Heart left ventricle (tissue), 16 donors: ENCODE results near the gene PLPPR1. TPM values are rescaled to one million over a fixed set of nuclear protein-coding genes. Genes with fewer than 3 reads are reported as not detected.
"Not testable (repeated sequence)": the region's sequence is repeated elsewhere in the genome, so short reads cannot be mapped to it uniquely, and the experiment has no call there.

Source experiments
- ATAC-seq, 4 donors: fragments of 200-7000 bp; cut with Tn5 transposase; one replicate each; pipeline ENCODE4 v1.9.1; 2020 to 2022; ENCODE audit warnings: moderate library complexity in 4 of 4, mild to moderate bottlenecking in 3 of 4, moderate number of reproducible peaks in 1 of 4
- DNase-seq, 5 donors: peaks; one replicate each; pipeline ENCODE4 v3.0.0-alpha.2; 2020
- H3K27ac ChIP-seq, 12 donors: fragments of 200-600 bp; sonication (generic) in 4 of 12; one replicate each; pipeline versions ENCODE4 v1.5.0 to v1.8.0; 2016 to 2022; ENCODE audit warnings: mild to moderate bottlenecking in 2 of 12
- H3K27me3 ChIP-seq, 9 donors: fragments of 200-600 bp; sonication (generic) in 2 of 9; one replicate each; pipeline versions ENCODE4 v1.5.1 to v1.8.0; 2016 to 2022; ENCODE audit warnings: mild to moderate bottlenecking in 3 of 9
- H3K36me3 ChIP-seq, 9 donors: fragments of 200-600 bp; sonication (generic) in 2 of 9; one replicate each; pipeline versions ENCODE4 v1.5.0 to v1.8.0; 2018 to 2022; ENCODE audit warnings: mild to moderate bottlenecking in 2 of 9
- H3K4me1 ChIP-seq, 12 donors: fragments of 200-600 bp; sonication (generic) in 4 of 12; one replicate each; pipeline versions ENCODE4 v1.5.0 to v1.8.0; 2016 to 2022; ENCODE audit warnings: mild to moderate bottlenecking in 3 of 12
- H3K4me3 ChIP-seq, 12 donors: fragments of 200-600 bp; sonication (generic) in 4 of 12; one replicate each; pipeline versions ENCODE4 v1.5.0 to v1.8.0; 2017 to 2022; ENCODE audit warnings: mild to moderate bottlenecking in 9 of 12, moderate library complexity in 4 of 12
- H3K9me3 ChIP-seq, 12 donors: fragments of 200-600 bp; sonication (generic) in 4 of 12; one replicate each; pipeline versions ENCODE4 v1.5.0 to v1.8.0; 2016 to 2022; ENCODE audit warnings: mild to moderate bottlenecking in 1 of 12
- POLR2A ChIP-seq, 2 donors: fragments of 450-650 bp; IDR thresholded peaks; one replicate each; pipeline ENCODE4 v1.6.1; 2017; ENCODE audit warnings: antibody characterized with exemption in 2 of 2, mild to moderate bottlenecking in 2 of 2, moderate library complexity in 2 of 2
- WGBS, 4 donors: extraction: QIAGEN DNeasy Blood & Tissue Kit in 2 of 4; methylation state at CpG; one replicate each; pipeline versions ENCODE4 v1.1.5 to v1.1.7; 2013 to 2018; 5-methylcytosine and 5-hydroxymethylcytosine counted together
- intact Hi-C, 10 donors: fragments of 100-400 bp; cut with DNase I; formaldehyde crosslinking; loops; one replicate each; pipeline versions ENCODE4 v1.11.1 to v1.14.2; 2022
- polyA plus RNA-seq, 2 donors: library from polyadenylated mRNA; stranded (reverse); fragments of 200-250 nt; gene quantifications; one replicate each; pipeline ENCODE4 v1.2.3, GENCODE V29; 2013
- total RNA-seq, 9 donors: library from RNA; depleted of rRNA in 2 of 9; stranded (reverse); fragments of >200 nt in 2 of 9; fragmentation: NEBNext Ultra II Directional in 3 of 9; extraction: Animal tissue kit (Norgen Biotek cat#: 25700) in 3 of 9; gene quantifications; one replicate each; pipeline versions ENCODE4 v1.1.0 to v1.2.4, GENCODE V29; 2016 to 2023
- TF ChIP-seq, protein P1 (sequence below), 12 donors: fragments of 200-600 bp; sonication (generic) in 4 of 12; IDR thresholded peaks; one replicate each; pipeline versions ENCODE4 v1.5.0 to v1.8.0; 2018 to 2022; ENCODE audit warnings: antibody characterized with exemption in 12 of 12, mild to moderate bottlenecking in 5 of 12
- donor health status: ischemic (EF 13 %, LVEDD 7.1; RV severe dilation, severe dysfunction).
- donor health status: healthy with polysubstance abuse.
- donor health status: DM: no; HTN: yes; CAD: no.
- donor health status: DM: no; HTN: no; CAD: no.
- donor health status: ischemic (EF 25% LVEDD 6.9; RV normal size, moderate dysfunction).
- donor health status: ischemic (EF 25% LVEDD 5.7; RV mildly dilated, moderate dysfunction).
- donor health status: healthy.
- donor health status: DM: yes; HTN: yes; CAD: no.
- donor health status: ischemic (EF 35%, LVEDD 5.7; RV mildly dilated, moderate dysfunction).
- donor health status: nonischemic (EF 11% LVEDD 7.7; RV severe dilation, severe dysfunction).
- donor health status: DM: yes; HTN: yes; CAD: no.
- donor health status: PGD.
- donor health status: ischemic (EF 29% LVEDD 5.4; RV normal size, mild dysfunction).
- donor health status: nonischemic (EF 23%, LVEDD 6.1; RV moderate dilation, normal function).

PLPPR1 gene
- total and polyA plus RNA-seq, 11 donors = 0.33 TPM; not detected in 10

DNA sequence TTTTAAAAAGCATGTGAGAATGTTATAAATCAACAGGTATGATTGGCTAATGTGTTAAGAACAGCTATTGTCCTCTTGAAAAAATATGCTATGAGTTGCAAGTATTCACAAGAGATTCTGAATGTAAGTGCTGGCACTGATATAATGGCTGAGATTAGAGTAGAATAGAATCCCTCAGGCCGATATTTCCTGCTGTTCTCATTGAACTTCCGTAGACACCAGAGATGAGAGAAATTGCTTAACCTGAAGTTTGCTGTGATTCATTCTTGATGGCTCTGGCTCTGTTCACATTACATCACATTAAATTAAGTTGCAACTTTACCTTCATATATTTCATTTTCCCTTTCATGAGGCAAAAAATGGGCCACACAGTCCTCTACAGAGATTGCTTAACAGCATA lies 241.8 kb downstream of the PLPPR1 start:
- Histone ChIP-seq H3K4me3 (no peak overlapping the region), H3K27ac (no peak overlapping the region), H3K36me3 (no peaks in the 10 kb centered on the region), H3K4me1 (no peaks in the 10 kb centered on the region), H3K9me3 (no peaks in the 10 kb centered on the region), H3K27me3 (peaks cover 0 to 8% (median 0%) of the 10 kb centered on the region in 9 donors)
- intact Hi-C loops = no loop called here
- ATAC-seq (no peak), DNase-seq (no peak)
- WGBS, 4 donors = 53 to 59% (median 56%) methylated on average over 2 of the region's 2 CpGs
- no peak for TF ChIP-seq POLR2A (IDR thresholded peaks at IDR 0.05)
- TF ChIP-seq, protein P1, sequence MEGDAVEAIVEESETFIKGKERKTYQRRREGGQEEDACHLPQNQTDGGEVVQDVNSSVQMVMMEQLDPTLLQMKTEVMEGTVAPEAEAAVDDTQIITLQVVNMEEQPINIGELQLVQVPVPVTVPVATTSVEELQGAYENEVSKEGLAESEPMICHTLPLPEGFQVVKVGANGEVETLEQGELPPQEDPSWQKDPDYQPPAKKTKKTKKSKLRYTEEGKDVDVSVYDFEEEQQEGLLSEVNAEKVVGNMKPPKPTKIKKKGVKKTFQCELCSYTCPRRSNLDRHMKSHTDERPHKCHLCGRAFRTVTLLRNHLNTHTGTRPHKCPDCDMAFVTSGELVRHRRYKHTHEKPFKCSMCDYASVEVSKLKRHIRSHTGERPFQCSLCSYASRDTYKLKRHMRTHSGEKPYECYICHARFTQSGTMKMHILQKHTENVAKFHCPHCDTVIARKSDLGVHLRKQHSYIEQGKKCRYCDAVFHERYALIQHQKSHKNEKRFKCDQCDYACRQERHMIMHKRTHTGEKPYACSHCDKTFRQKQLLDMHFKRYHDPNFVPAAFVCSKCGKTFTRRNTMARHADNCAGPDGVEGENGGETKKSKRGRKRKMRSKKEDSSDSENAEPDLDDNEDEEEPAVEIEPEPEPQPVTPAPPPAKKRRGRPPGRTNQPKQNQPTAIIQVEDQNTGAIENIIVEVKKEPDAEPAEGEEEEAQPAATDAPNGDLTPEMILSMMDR (IDR thresholded peaks at IDR 0.05) = no peak

DNA sequence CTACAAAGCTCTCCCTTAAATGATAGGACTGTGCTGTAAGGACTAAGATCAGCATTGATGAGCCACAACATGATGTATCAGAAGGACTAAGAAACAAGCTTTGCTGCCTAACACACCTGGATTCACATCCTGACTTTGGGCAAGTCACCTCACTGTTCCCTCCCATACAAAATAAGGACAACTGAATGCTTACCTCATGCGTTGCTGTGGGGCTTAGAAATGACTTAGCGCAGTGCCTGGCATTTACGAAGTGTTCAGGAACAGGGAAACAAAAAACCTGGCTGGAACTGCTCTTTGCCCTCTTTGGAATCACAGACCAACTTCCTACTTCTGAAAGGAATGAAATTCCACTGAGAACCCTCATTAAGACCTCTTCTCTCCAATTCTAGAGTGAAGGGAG lies 242.6 kb downstream of the PLPPR1 start:
- 82 to 93% (median 85%) methylated on average over 3 of the region's 3 CpGs for WGBS, 4 donors
- ATAC-seq (no peak), DNase-seq (no peak)
- Histone ChIP-seq H3K4me3 (no peak overlapping the region), H3K27me3 (peaks cover 0 to 8% (median 0%) of the 10 kb centered on the region in 9 donors), H3K4me1 (no peaks in the 10 kb centered on the region), H3K9me3 (no peaks in the 10 kb centered on the region), H3K27ac (no peak overlapping the region), H3K36me3 (no peaks in the 10 kb centered on the region)
- intact Hi-C loops = no loop called here
- no peak for TF ChIP-seq POLR2A (IDR thresholded peaks at IDR 0.05)
- TF ChIP-seq, protein P1 (IDR thresholded peaks at IDR 0.05) = no peak

GRCh38 chr9:101274971-101275768 lies 246.6 kb downstream of the PLPPR1 start:
- 81 to 87% (median 85%) methylated on average over 8 of the region's 8 CpGs for WGBS, 4 donors
- DNase-seq = no peak
- Histone ChIP-seq H3K36me3 (no peaks in the 10 kb centered on the region), H3K27me3 (peaks cover 0 to 8% (median 0%) of the 10 kb centered on the region in 9 donors), H3K4me1 (no peaks in the 10 kb centered on the region), H3K9me3 (peaks cover 0 to 8% (median 0%) of the 10 kb centered on the region in 12 donors), H3K27ac (no peak overlapping the region), H3K4me3 (no peak overlapping the region)
- ATAC-seq = no peak
- TF ChIP-seq, protein P1 (IDR thresholded peaks at IDR 0.05) = no peak
- no peak for TF ChIP-seq POLR2A (IDR thresholded peaks at IDR 0.05)
- intact Hi-C loops = no loop called here

- Histone ChIP-seq H3K27ac (no peak overlapping the region), H3K4me3 (no peak overlapping the region), H3K36me3 (no peaks in the 10 kb centered on the region), H3K4me1 (no peaks in the 10 kb centered on the region), H3K27me3 (peaks cover 0 to 4% (median 0%) of the 10 kb centered on the region in 9 donors), H3K9me3 (peaks cover 0 to 11% (median 0%) of the 10 kb centered on the region in 12 donors)
- TF ChIP-seq, protein P1 (IDR thresholded peaks at IDR 0.05) = no peak
- TF ChIP-seq POLR2A (IDR thresholded peaks at IDR 0.05) = no peak
- WGBS, 4 donors = 77 to 82% (median 79%) methylated on average over 6 of the region's 6 CpGs
- ATAC-seq (no peak), DNase-seq (no peak)
- intact Hi-C loops = no loop called here
Measured at GRCh38 chr9:101275769-101276250, 247.3 kb downstream of the PLPPR1 start.

DNA sequence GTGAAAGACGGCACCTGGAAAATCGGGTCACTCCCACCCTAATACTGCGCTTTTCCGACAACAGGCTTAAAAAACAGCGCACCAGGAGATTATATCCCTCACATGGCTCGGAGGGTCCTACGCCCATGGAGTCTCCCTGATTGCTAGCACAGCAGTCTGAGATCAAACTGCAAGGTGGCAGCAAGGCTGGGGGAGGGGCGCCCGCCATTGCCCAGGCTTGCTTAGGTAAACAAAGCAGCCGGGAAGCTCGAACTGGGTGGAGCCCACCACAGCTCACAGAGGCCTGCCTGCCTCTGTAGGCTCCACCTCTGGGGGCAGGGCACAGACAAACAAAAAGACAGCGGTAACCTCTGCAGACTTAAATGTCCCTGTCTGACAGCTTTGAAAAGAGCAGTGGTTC lies 262.5 kb downstream of the PLPPR1 start:
- H3K9me3 ChIP-seq, H3K36me3 ChIP-seq, H3K4me1 ChIP-seq, H3K27me3 ChIP-seq, DNase-seq, H3K4me3 ChIP-seq, intact Hi-C loops, H3K27ac ChIP-seq, ATAC-seq: not testable (repeated sequence)
- WGBS, 4 donors = 85 to 97% (median 88%) methylated on average over 5 to 12 of the region's 12 CpGs
